KBM-7 (cell line): ENCODE data around the gene RHCG.
A peak's percentile ranks its signal among the peaks of the same experiment; 100 is the strongest.
"Not testable (repeated sequence)": the region's sequence is repeated elsewhere in the genome, so short reads cannot be mapped to it uniquely, and the experiment has no call there.

Source experiments
- DNase-seq: peaks from one replicate; pipeline ENCODE4 v3.0.0-alpha.2; 2015
- in situ Hi-C: fragments of 300-500 bp; cut with MboI; formaldehyde crosslinking; loops from 2 replicates; pipeline ENCODE4 v1.14.3; 2020; ENCODE audit warnings: low sequenced_read_pairs, low pct_unique_long_range_greater_than_20kb, mixed read lengths

RHCG gene

GRCh38 chr15:89483079-89483478 lies 13.3 kb downstream of the RHCG start:
- no peak for DNase-seq
- in situ Hi-C loops: no loop called here

GRCh38 chr15:89482139-89482538 lies 14.2 kb downstream of the RHCG start:
- no peak for DNase-seq
- in situ Hi-C loops: no loop called here

DNA sequence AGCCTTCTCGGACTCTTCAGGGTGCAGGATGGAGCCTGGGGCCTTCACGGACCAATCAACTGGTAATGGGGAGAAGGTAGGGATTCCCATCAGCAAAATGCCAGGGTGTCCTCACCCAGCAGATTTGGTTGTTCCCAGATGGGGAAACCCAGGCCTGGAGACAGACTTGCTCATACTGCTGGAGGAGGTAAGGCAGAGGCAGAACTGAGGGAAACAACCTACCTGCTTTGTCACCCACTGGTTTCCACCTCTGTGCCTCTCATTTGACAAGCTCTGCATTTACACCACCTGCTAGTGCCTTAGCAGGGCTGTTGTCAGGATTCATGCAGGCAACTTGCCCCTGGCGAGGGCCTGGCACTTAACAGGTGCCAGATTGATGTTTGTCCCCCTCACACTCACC lies 15.9 kb downstream of the RHCG start:
- in situ Hi-C loops: no loop called here
- no peak for DNase-seq

DNA sequence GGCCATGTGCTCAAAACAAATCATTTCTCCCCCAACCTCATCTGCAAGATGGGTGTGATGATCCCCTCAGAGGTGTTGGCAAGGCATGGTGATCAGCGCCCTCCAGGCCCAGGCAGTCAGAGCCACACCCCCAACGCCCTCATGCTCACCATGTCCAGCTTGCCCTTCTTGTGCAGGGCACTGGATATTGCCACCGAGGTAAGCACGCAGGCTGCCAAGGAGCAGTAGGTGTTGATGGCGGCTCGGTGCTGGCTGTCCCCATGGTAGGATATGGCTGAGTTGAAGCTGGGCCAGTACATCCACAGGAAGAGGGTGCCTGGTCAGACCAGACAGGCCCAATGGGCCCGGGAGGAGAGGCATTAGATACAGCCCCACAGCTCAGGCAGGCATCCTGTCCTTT lies 17.2 kb downstream of the RHCG start:
- DNase-seq: no peak
- in situ Hi-C loops: no loop called here

DNA sequence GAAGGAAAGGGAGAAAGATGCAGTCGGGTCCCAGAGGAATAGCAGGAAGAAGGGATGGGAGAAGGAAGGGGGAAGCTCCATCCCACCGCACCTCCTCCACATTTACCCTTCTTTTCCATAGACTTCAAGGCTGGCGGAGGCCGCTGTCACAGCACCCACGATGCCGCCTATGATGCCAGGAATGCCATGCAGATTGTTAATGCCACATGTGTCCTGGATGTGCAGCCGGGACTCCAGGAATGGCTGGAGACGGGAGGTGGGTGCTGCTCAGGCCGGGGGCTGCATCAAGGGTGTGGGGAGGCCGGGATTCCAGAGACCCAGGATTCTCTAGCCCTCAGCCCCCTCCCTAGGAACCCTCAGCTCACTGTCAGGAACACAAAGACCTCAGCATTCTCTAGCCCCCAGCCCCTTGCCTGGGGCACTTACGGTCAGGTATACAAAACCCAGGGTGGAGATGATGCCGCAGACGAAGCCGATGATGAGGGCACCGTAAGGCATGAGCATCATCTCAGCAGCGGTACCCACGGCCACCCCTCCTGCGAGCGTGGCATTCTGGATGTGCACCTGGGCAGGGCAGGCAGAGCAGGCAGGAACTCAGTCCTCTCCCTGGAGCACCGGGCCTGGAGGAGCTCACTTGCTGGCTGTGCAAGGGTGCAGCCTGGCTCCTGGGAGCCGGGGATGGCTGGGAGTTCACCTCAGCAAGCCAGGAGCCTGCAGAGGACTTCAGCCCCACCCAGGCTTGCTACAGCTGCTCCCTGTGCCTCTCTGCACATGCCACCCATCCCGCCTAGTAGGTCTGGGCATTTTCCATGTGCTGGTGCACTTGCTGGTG lies 18.8 kb downstream of the RHCG start:
- no peak for DNase-seq
- in situ Hi-C loops: no loop called here

DNA sequence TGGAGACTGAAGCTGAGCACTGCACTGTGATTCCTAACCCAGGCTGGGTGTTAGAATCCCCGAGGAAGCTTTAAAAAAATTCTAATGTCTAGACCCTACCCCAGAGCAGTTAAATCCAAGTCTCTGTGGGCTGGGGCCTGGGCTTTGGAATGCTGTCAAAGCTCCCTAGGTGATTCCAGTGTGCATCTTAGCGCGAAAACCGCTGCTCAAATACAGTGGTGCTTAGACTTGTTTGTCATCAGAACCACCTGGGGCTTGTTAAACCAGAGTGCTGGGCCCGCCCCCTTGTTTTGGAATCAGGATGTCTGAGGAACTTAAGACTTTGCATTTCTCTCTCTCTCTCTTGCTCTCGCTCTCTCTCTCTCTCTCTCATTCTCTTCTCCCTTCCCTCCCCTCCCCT lies 20.7 kb downstream of the RHCG start:
- DNase-seq: no peak
- in situ Hi-C loops: no loop called here

GRCh38 chr15:89472785-89473256 lies 23.6 kb downstream of the RHCG start:
- in situ Hi-C loops: no loop called here
- DNase-seq: peak; percentile 87

GRCh38 chr15:89469426-89470096 lies 26.8 kb downstream of the RHCG start:
- in situ Hi-C loops: no loop called here
- DNase-seq: no peak

- in situ Hi-C loops, DNase-seq: not testable (repeated sequence)
Measured at GRCh38 chr15:89468813-89469212, 27.6 kb downstream of the RHCG start.

DNA sequence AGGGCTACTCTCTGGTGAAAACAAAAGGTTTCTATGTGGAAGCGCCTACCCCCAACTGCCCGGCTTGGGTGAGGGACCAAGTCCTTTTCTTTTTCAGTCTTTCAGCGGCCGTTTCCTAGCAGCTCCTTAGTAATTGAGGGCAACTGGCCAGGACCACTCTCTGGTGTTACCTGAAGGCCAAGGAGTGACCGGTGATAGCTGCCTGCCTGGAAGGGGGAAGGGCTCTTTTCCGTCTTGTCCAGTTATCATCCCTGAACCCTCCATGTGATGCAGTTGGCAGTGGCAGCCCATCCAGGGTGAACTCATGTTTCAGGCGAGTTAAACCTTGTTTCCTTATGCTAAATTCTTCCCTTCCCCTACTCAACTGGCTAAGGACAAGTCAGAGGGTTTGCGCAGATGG lies 33.3 kb downstream of the RHCG start:
- in situ Hi-C loops: no loop called here
- no peak for DNase-seq

DNA sequence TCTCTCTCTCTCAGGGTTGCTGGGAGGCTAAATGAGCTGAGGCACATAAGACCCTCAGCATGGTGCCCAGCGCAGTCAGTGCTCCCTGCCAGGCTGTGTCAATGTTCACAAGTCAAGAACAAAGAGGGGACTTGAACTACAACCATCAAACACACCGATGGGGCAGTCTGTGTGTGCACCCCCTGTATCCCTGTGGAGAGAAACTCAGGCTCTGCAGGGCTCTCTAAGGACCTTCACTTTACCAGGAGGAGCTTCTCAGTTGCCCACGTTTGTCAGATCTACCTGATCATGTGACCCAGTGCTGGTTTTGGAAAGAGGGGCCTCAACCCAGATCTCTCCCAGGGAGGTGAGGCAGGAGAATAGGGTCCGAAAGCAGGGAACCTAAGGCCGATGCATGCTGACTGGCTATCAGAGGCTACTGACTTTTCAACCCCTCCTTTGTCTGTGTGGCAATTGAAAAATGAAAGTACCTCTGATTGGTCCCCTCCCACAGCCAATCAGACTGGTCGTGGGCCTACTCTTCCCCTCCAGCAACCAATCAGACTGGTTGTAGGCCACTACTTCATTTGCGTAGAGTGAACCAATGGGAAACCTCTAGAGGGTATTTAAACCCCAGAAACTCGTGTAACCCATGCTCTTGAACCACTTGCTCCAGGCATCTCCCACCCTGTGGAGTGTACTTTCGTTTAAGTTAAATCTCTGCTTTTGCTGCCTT lies 34.0 kb downstream of the RHCG start:
- DNase-seq: peak; percentile 13

DNA sequence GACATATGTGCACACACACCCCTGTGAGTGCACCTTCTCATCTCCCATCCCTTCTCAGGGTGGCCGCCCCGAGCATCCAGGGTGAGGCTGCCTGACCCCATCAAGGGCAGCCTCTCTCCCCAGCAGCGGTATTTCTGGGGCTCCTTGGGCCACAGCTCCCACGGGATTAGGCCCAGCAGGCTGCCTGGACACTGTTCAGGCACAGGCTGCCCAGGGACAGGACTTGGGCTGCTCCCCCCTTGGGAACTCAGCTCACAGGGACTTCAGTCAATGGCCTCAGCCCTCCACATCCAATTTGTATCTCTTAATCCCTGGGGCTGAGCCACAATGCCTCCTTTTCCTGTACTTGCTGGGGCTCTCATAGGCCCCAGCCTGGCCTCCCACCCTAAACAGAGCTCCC lies 35.0 kb downstream of the RHCG start:
- DNase-seq: no peak
- in situ Hi-C loops: no loop called here

More for the DNA sequence above, 34.0 kb downstream of the RHCG start:
- in situ Hi-C loops: no loop called here

DNA sequence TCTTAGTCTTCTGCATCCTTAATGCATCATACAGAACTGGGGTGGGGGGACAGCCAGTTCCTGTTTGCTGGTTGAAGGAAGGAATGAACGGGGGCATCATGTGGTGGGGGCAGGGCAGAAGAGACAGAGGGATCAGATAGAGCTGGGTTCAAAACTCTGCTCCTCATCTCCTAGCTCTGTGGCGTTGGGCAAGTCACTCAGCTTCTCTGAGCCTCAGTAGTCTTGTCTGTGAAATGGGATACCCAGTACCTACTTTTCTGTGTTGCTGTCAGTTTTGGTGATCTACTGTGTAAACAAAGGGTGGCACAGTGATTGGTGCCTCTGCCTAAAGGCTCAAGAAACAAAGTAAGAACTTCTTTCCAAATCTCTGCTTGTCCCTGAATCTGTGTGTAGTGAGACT lies 36.3 kb downstream of the RHCG start:
- DNase-seq: no peak
- in situ Hi-C loops: no loop called here

GRCh38 chr15:89459271-89460038 lies 36.9 kb downstream of the RHCG start:
- DNase-seq: no peak
- in situ Hi-C loops: no loop called here

GRCh38 chr15:89458440-89458839 lies 37.9 kb downstream of the RHCG start:
- in situ Hi-C loops: no loop called here
- DNase-seq: no peak

DNA sequence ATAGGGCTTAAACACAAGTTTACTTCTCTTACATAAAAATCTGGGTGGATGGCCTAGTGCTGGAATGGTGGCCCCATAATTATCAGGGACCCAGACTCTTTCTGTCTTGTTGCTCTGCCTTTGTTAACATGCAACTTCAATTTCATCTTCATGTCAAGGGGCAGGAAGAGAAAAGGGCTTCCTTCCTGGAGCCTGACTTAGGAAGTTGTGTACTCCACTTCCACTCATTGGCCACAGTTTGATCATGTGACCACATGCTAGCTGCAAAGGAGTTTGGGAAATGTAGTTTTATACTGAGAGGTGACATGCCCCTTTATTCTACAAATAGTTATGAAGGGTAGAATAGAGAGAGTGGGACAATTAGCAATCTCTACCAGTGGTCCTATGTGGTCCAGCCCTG lies 39.3 kb downstream of the RHCG start:
- DNase-seq: peak; percentile 24
- in situ Hi-C loops: no loop called here

DNA sequence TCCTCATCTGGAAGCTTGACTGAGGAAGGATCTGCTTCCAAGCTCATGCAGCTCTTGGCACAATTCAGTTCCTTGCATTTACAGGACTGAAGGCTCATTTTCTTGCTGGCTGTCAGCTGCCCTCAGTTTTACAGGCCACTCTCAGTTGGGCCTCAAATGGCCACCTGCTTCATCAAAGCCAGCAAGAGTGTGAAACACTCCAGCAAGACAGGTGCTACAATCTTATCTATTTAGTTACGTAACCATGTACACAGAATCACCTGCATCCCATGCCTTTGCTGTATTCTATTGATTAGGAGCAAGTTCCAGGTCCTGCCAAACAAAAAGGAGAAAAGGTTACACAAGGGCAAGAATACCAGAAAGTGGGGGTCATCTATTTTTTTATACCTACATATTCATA lies 40.8 kb downstream of the RHCG start:
- in situ Hi-C loops: no loop called here

DNA sequence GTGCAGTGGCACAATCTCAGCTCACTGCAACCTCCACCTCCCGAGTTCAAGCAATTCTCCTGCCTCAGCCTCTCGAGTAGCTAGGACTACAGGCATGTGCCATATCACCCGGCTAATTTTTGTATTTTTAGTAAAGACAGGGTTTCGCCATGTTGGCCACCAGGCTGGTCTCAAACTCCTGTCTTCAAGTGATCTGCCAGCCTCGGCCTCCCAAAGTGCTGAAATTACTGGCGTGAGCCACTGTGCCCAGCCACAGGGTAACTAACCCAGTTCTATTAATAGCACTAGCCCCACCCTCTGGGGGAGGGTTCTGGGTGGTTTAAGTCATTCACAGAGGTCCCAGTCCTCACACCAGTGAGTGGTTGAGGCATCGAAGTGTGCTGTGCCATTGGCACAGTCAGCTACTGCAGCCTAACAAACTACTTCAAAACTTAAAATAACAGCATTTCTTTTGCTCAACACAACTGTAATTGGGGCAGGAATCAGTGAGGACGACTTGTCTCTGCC lies 44.0 kb downstream of the RHCG start:
- in situ Hi-C loops: no loop called here
- DNase-seq: no peak

More for the DNA sequence above, 40.8 kb downstream of the RHCG start:
- no peak for DNase-seq

GRCh38 chr15:89451846-89452245 lies 44.5 kb downstream of the RHCG start:
- in situ Hi-C loops: no loop called here
- no peak for DNase-seq
